Activated T-cell treated with anti-CD3 and anti-CD28 coated beads, Interleukin-2, amount 50 U/mL, for 4 hours (primary cell): ENCODE results near the gene KCNC1. TPM values are rescaled to one million over a fixed set of nuclear protein-coding genes. Genes with fewer than 3 reads are reported as not detected.

Experiments used
- ATAC-seq, 2 donors: fragments of 200-7000 bp; cut with Tn5 transposase; one replicate each; pipeline ENCODE4 v1.10.0; 2021
- DNase-seq: peaks from one replicate; pipeline ENCODE4 v3.0.0-alpha.2; 2020
- H3K27me3 Mint-ChIP-seq: one replicate; pipeline ENCODE4 v1.8.0; 2021; ENCODE audit warnings: low read depth, mixed read lengths
- H3K36me3 Mint-ChIP-seq: one replicate; pipeline ENCODE4 v1.8.0; 2022; ENCODE audit warnings: mixed read lengths; ENCODE audit not compliant: insufficient read depth
- H3K4me1 Mint-ChIP-seq: one replicate; pipeline ENCODE4 v1.8.0; 2021; ENCODE audit warnings: low read depth, mixed read lengths
- H3K4me3 Mint-ChIP-seq: one replicate; pipeline ENCODE4 v1.8.0; 2021; ENCODE audit warnings: mild to moderate bottlenecking, moderate library complexity, mixed read lengths
- H3K9me3 Mint-ChIP-seq: one replicate; pipeline ENCODE4 v1.8.0; 2021; ENCODE audit warnings: mixed read lengths
- total RNA-seq, 3 donors: library from RNA; stranded (reverse); gene quantifications; one replicate each; pipeline ENCODE4 v1.2.1, GENCODE V29; 2021

KCNC1 gene
- total RNA-seq, 3 donors from 2014 or later, result not detected

DNA sequence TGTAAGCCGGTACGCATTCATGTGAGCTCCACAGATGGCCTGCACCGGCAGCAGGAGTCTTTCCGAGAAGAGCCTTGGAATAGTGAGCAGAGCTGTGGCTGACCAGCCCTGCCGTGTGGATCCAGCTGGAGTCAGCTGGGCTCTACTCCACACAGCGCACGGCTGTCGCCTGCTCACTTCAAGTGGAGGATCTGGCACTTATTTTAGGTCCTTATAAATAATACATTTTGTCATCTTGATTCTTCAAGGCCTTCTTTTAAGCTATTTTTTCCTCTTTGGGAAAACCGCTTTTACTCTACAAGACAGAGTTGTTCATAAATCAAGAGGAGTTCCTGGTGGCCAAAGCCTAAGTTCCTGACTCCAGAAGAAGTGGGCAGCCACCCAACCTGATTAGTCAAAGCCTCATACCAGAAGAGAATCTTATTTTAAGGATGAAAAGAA, 93.8 kb downstream of the KCNC1 start:
- Mint-ChIP-seq H3K27me3 (no peaks in the 10 kb centered on the region), H3K4me3 (no peak overlapping the region), H3K36me3 (peaks cover 20% of the 10 kb centered on the region), H3K9me3 (no peaks in the 10 kb centered on the region), H3K4me1 (no peaks in the 10 kb centered on the region)
- no peak for DNase-seq
- no peak for ATAC-seq

DNA sequence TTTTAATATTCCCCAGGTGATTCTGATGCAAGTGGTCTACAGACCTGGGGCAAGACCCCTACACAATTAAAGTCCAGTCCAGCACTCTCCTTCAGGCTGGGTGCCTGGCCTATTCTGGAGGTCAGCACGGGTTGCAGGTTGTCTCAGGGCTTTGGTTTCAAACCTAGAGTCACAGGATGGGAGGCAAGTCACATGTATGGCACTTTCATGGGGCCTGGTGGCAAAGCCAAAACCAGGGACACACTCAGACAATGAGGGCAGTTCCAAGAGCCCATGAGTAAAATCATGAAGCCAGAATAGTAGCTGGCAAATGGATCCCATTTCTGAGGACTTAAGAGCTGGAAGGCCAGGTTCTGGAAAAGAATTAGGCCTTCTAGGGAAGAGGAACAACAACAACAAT, 96.6 kb downstream of the KCNC1 start:
- H3K27me3 Mint-ChIP-seq, result no peaks in the 10 kb centered on the region
- ATAC-seq, result no peak

DNA sequence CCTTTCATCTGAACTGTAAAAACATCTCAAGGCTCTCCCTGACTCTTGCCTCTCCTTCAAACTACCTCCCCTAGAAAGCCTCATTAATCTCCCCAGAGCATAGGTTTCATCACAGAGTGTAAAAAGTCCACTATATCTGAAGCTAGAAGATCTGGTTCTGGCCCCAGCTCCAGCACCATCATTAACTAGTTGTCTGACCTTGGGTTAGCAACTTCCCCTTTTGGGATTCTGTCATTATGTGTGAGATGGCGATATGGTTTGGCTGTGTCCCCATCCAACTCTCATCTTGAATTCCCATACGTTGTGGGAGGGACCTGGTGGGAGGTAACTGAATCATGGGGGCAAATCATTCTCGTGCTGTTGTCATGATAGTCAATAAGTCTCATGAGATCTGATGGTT, 97.3 kb downstream of the KCNC1 start:
- H3K27me3 Mint-ChIP-seq, result no peaks in the 10 kb centered on the region
- no peak overlapping the region for H3K4me3 Mint-ChIP-seq
- no peak for ATAC-seq
- H3K9me3 Mint-ChIP-seq, result no peaks in the 10 kb centered on the region
- H3K36me3 Mint-ChIP-seq, result peaks cover 25% of the 10 kb centered on the region
- no peaks in the 10 kb centered on the region for H3K4me1 Mint-ChIP-seq
- no peak for DNase-seq

More for the DNA sequence above, 96.6 kb downstream of the KCNC1 start:
- no peak for DNase-seq
- Mint-ChIP-seq H3K4me3 (no peak overlapping the region), H3K36me3 (peaks cover 25% of the 10 kb centered on the region), H3K4me1 (no peaks in the 10 kb centered on the region), H3K9me3 (no peaks in the 10 kb centered on the region)

Other genes with a start within 250 kb of the KCNC1 start
- not detected for gene USH1C, start 190.4 kb upstream of the KCNC1 start, total RNA-seq
- gene OTOG, start 187.5 kb upstream of the KCNC1 start, total RNA-seq, result not detected
- gene MYOD1, start 15.2 kb upstream of the KCNC1 start, total RNA-seq, result not detected